K562 (cell line): Measurements from ENCODE around the gene PNKD. TPM values are rescaled to one million over a fixed set of nuclear protein-coding genes. Genes with fewer than 3 reads are reported as not detected.

Experiments
- ATAC-seq: fragments of 200-7000 bp; cut with Tn5 transposase; 3 replicates; pipeline ENCODE4 v1.9.1; 2020; ENCODE audit warnings: moderate library complexity
- BruUV-seq: library from RNA; stranded (reverse); fragments of 400-500 nt; replicated peaks from 2 replicates; lab custom pipeline; 2021; lab: Mats Ljungman, UMichigan
- CTCF ChIA-PET: fragments of 300-600 bp; formaldehyde crosslinking; extraction: SDS; loops from one replicate; lab custom pipeline; 2021; ENCODE audit warnings: low intra/inter-chr PET ratio; lab: Yijun Ruan, JAX
- POLR2A ChIA-PET: fragments of 300-600, 350-650 bp; sonication (Branson Sonifier 250); formaldehyde crosslinking; extraction: SDS; loops from one replicate; lab custom pipeline; 2021; ENCODE audit warnings: antibody characterized with exemption, inconsistent platforms; lab: Yijun Ruan, JAX
- DNase-seq, 4 experiments: peaks; one replicate each; pipeline versions ENCODE4 v3.0.0 to v3.0.0-alpha.2; 2011 to 2018; ENCODE audit warnings: low spot score in 3 of 4, mixed read lengths in 3 of 4; ENCODE audit errors: extremely low read depth in 1 of 4
- FAIRE-seq: peaks from 2 replicates; lab custom pipeline; 2011; peaks lifted over from hg19 to GRCh38; lab: Jason Lieb, UNC
- H2AFZ ChIP-seq: 2 replicates; pipeline ENCODE4 v1.6.0; 2011; ENCODE audit warnings: low read depth, low read length, control low read depth, inconsistent platforms
- H3K27ac ChIP-seq: fragments of 200-600 bp; 3 replicates; pipeline ENCODE4 v1.8.0; 2011; ENCODE audit warnings: low read depth, mild to moderate bottlenecking, control low read depth, inconsistent platforms, low read length, moderate library complexity, mixed read lengths; ENCODE audit errors: extremely low read depth
- H3K27me3 ChIP-seq, 2 experiments: fragments of 300-600 bp in 1 of 2; 2 replicates in 1 of 2; 3 replicates in 1 of 2; pipeline versions ENCODE4 v1.6.0 to v1.8.0; 2011; ENCODE audit warnings: inconsistent platforms in 2 of 2, low read length in 2 of 2, mild to moderate bottlenecking in 1 of 2, mixed read lengths in 1 of 2, moderate library complexity in 1 of 2; ENCODE audit not compliant: control insufficient read depth in 2 of 2, insufficient read depth in 2 of 2
- H3K36me3 ChIP-seq: fragments of 300-600 bp; 3 replicates; pipeline ENCODE4 v1.8.0; 2011; ENCODE audit warnings: mild to moderate bottlenecking, low read length, inconsistent platforms; ENCODE audit not compliant: control insufficient read depth, insufficient read depth
- H3K4me1 ChIP-seq, 2 experiments: fragments of 200-600 bp in 1 of 2; replicated peaks in 1 of 2; 2 replicates in 1 of 2; 3 replicates in 1 of 2; pipeline versions ENCODE4 v1.5.1 to v1.8.0; 2011; ENCODE audit warnings: inconsistent platforms in 2 of 2, low read length in 2 of 2, mild to moderate bottlenecking in 1 of 2, mixed read lengths in 1 of 2, moderate library complexity in 1 of 2; ENCODE audit not compliant: control insufficient read depth in 2 of 2, insufficient read depth in 2 of 2
- H3K4me2 ChIP-seq: 2 replicates; pipeline ENCODE4 v1.6.1; 2011; ENCODE audit warnings: low read length, control low read depth, inconsistent platforms, mixed read lengths; ENCODE audit not compliant: insufficient read depth
- H3K4me3 ChIP-seq: fragments of 200-600 bp; sonication (generic), shearing (Covaris generic); 2 replicates; pipeline ENCODE4 v1.5.1; 2016; ENCODE audit warnings: control low read depth, inconsistent platforms
- H3K79me2 ChIP-seq: fragments of 200-600 bp; 3 replicates; pipeline ENCODE4 v1.8.0; 2011; ENCODE audit warnings: low read length, inconsistent platforms; ENCODE audit not compliant: control insufficient read depth, insufficient read depth
- H3K9ac ChIP-seq, 2 experiments: 2 replicates each; pipeline versions ENCODE4 v1.6.0 to v1.6.1; 2011; ENCODE audit warnings: low read depth in 2 of 2, low read length in 2 of 2, control low read depth in 1 of 2, inconsistent platforms in 1 of 2, mild to moderate bottlenecking in 1 of 2, mixed read lengths in 1 of 2; ENCODE audit not compliant: insufficient read depth in 1 of 2
- H3K9me1 ChIP-seq: one replicate; pipeline ENCODE4 v1.6.0; 2011; ENCODE audit warnings: inconsistent platforms, mild to moderate bottlenecking, low read length, moderate library complexity; ENCODE audit not compliant: control insufficient read depth, insufficient read depth
- H3K9me3 ChIP-seq: replicated peaks from 2 replicates; pipeline ENCODE4 v1.5.1; 2011; ENCODE audit warnings: low read depth, low read length, inconsistent platforms; ENCODE audit not compliant: control insufficient read depth, insufficient read depth
- H4K20me1 ChIP-seq: replicated peaks from 2 replicates; pipeline ENCODE4 v1.6.1; 2011; ENCODE audit warnings: low read length, inconsistent platforms, mixed read lengths; ENCODE audit not compliant: control insufficient read depth, insufficient read depth
- CXXC5 ChIP-seq: fragments of 250-450 bp; sonication (Bioruptor Pico); IDR thresholded peaks from 2 replicates; pipeline ENCODE4 v1.8.0; 2022; ENCODE audit warnings: inconsistent platforms, mild to moderate bottlenecking, moderate library complexity
- JUN ChIP-seq, 2 experiments: sonication (generic) in 1 of 2; formaldehyde crosslinking in 1 of 2; IDR thresholded peaks; 2 replicates each; pipeline versions ENCODE4 v1.6.1 to v1.8.0; 2012 to 2022; ENCODE audit warnings: borderline replicate concordance in 2 of 2, mild to moderate bottlenecking in 2 of 2, improper control_type of control experiment in 1 of 2, low read depth in 1 of 2, low read length in 1 of 2, missing genetic modification reagents in 1 of 2
- KLF10 ChIP-seq: fragments of 250-450 bp; sonication (Bioruptor Pico); IDR thresholded peaks from 2 replicates; pipeline ENCODE4 v1.6.1; 2021; ENCODE audit warnings: matching md5 sums
- KLF16 ChIP-seq: IDR thresholded peaks from 2 replicates; pipeline ENCODE4 v1.6.1; 2016; ENCODE audit warnings: antibody characterized with exemption
- MCM2 ChIP-seq: fragments of 450-650 bp; IDR thresholded peaks from 2 replicates; pipeline ENCODE4 v1.6.1; 2017; ENCODE audit warnings: low read depth, mild to moderate bottlenecking
- ZBTB17 ChIP-seq: fragments of 450-650 bp; formaldehyde crosslinking; IDR thresholded peaks from 2 replicates; pipeline ENCODE4 v1.4.0; 2020; ENCODE audit warnings: mild to moderate bottlenecking
- ZNF431 ChIP-seq: sonication (generic); formaldehyde crosslinking; IDR thresholded peaks from 2 replicates; pipeline ENCODE4 v1.8.0; 2022; ENCODE audit warnings: mild to moderate bottlenecking, missing genetic modification reagents
- ZNF77 ChIP-seq: fragments of 250-450 bp; sonication (Bioruptor Pico); IDR thresholded peaks from 2 replicates; pipeline ENCODE4 v1.5.0; 2020
- ZZZ3 ChIP-seq: fragments of 450-650 bp; IDR thresholded peaks from 2 replicates; pipeline ENCODE4 v1.6.1; 2016; ENCODE audit warnings: antibody characterized with exemption, mild to moderate bottlenecking, moderate library complexity
- WGBS: fragments of 100-300 bp; shearing (Covaris generic); methylation state at CpG from one replicate; pipeline ENCODE4 v1.1.6; 2016; ENCODE audit warnings: low coverage, mixed read lengths; ENCODE audit not compliant: insufficient coverage; ENCODE audit errors: missing lambda C conversion rate; 5-methylcytosine and 5-hydroxymethylcytosine counted together
- in situ Hi-C: fragments of 300-500 bp; cut with MboI; formaldehyde crosslinking; loops from 4 replicates; pipeline ENCODE4 v1.15.0; 2018; ENCODE audit warnings: inconsistent platforms, mixed read lengths
- intact Hi-C: fragments of 100-400 bp; cut with micrococcal nuclease; formaldehyde crosslinking; loops from 2 replicates; pipeline ENCODE4 v1.14.2; 2022
- polyA plus RNA-seq, 8 experiments: library from polyadenylated mRNA; depleted of rRNA in 4 of 8; stranded (reverse) in 5 of 8; unstranded in 3 of 8; fragments of >200 nt; fragmentation: Nextera tagmentation in 2 of 8; fragmentation: Illumina TruSeq in 1 of 8; extraction: Ambion mirVana in 2 of 8; extraction: Trizol in 1 of 8; gene quantifications; 2 replicates each; pipeline versions ENCODE4 v1.2.1 to v1.2.3, GENCODE V29; 2011 to 2014; ENCODE audit warnings: inconsistent platforms in 1 of 8, missing spikeins in 1 of 8
- total RNA-seq, 7 experiments: library from RNA; depleted of rRNA in 6 of 7; stranded (reverse); fragments of >200 nt in 6 of 7; fragmentation: Illumina TruSeq in 2 of 7; extraction: Trizol in 2 of 7; gene quantifications; 2 replicates each; pipeline versions ENCODE4 v1.2.1 to v1.2.3, GENCODE V29; 2011 to 2021; ENCODE audit warnings: low replicate concordance in 1 of 7
- TF ChIP-seq, protein P1 (sequence below), 3 experiments: fragments of 200-800 bp in 1 of 3; fragments of 250-450 bp in 1 of 3; fragments of 450-650 bp in 1 of 3; sonication (Bioruptor Pico) in 1 of 3; sonication (Bioruptor generic) in 1 of 3; formaldehyde crosslinking in 1 of 3; IDR thresholded peaks; 2 replicates each; pipeline versions ENCODE4 v1.6.1 to v1.8.0; 2016 to 2022; ENCODE audit warnings: mild to moderate bottlenecking in 2 of 3, missing genetic modification characterization in 2 of 3, missing compliant biosample characterization in 1 of 3, moderate library complexity in 1 of 3
- TF ChIP-seq, protein P2 (sequence below): sonication (generic); formaldehyde crosslinking; IDR thresholded peaks from 2 replicates; pipeline ENCODE4 v1.8.0; 2023; ENCODE audit warnings: missing genetic modification reagents, mild to moderate bottlenecking, borderline replicate concordance

The PNKD gene
- total and polyA plus RNA-seq, 9 of the 15 experiments (the other 6 are each of a cell fraction or from before 2014, with no cell fraction given) = 26.0 to 105 (median 60.1) TPM

DNA sequence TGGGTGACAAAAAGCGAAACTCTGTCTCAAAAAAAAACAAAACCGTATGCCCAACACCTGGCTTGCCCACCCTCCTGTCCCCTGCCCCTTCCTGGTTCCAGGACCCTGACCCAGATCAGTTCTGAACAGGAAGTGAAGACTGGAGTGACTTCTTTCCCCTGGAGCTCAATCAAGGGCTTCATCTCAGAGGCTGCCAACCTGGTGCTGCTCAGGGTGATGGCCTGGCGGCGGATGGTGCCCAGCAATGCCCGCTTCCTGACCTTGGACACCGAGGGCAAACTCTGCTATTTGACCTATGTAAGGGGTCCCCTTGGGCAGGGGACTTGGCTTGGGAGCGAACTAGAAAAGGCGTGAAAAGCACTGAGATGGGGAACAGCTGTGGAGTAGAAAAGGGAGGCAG is 92.3 kb downstream of the PNKD start (continued):
- TF ChIP-seq JUN (IDR thresholded peaks at IDR 0.05; ENCODE audit: borderline replicate concordance, low read depth, low read length) (no peak), JUN (CRISPR knock-in tag; IDR thresholded peaks at IDR 0.05; ENCODE audit: borderline replicate concordance) (no peak), ZZZ3 (no peak), KLF16 (no peak), ZNF431 (CRISPR knock-in tag) (no peak)
- TF ChIP-seq, protein P1, sequence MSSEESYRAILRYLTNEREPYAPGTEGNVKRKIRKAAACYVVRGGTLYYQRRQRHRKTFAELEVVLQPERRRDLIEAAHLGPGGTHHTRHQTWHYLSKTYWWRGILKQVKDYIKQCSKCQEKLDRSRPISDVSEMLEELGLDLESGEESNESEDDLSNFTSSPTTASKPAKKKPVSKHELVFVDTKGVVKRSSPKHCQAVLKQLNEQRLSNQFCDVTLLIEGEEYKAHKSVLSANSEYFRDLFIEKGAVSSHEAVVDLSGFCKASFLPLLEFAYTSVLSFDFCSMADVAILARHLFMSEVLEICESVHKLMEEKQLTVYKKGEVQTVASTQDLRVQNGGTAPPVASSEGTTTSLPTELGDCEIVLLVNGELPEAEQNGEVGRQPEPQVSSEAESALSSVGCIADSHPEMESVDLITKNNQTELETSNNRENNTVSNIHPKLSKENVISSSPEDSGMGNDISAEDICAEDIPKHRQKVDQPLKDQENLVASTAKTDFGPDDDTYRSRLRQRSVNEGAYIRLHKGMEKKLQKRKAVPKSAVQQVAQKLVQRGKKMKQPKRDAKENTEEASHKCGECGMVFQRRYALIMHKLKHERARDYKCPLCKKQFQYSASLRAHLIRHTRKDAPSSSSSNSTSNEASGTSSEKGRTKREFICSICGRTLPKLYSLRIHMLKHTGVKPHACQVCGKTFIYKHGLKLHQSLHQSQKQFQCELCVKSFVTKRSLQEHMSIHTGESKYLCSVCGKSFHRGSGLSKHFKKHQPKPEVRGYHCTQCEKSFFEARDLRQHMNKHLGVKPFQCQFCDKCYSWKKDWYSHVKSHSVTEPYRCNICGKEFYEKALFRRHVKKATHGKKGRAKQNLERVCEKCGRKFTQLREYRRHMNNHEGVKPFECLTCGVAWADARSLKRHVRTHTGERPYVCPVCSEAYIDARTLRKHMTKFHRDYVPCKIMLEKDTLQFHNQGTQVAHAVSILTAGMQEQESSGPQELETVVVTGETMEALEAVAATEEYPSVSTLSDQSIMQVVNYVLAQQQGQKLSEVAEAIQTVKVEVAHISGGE (CRISPR knock-in tag; IDR thresholded peaks at IDR 0.05) = no peak

DNA sequence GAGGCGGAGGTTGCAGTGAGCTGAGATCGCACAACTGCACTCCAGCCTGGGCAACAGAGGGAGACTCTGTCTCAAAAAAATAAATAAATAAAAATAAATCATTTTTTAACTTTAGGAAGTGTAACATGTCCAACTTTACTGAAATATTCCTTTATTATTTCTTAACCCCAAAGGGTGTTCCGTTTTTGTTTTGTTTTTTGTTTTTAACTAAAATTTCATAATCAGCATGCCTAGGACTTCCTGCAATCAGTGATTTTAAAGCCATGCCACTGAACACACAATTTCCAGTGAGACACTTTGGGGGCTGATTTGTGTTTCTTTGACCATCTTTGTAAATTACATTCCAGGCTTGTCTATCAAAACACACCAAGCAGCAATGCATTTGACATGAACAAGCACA is 93.4 kb downstream of the PNKD start:
- FAIRE-seq = no peak
- CTCF ChIA-PET = no interaction called here
- 67% methylated on average over 3 of the region's 3 CpGs for WGBS
- no peak for TF ChIP-seq KLF10 (CRISPR knock-in tag)
- no peak for TF ChIP-seq ZNF77 (CRISPR knock-in tag)
- TF ChIP-seq, protein P2, sequence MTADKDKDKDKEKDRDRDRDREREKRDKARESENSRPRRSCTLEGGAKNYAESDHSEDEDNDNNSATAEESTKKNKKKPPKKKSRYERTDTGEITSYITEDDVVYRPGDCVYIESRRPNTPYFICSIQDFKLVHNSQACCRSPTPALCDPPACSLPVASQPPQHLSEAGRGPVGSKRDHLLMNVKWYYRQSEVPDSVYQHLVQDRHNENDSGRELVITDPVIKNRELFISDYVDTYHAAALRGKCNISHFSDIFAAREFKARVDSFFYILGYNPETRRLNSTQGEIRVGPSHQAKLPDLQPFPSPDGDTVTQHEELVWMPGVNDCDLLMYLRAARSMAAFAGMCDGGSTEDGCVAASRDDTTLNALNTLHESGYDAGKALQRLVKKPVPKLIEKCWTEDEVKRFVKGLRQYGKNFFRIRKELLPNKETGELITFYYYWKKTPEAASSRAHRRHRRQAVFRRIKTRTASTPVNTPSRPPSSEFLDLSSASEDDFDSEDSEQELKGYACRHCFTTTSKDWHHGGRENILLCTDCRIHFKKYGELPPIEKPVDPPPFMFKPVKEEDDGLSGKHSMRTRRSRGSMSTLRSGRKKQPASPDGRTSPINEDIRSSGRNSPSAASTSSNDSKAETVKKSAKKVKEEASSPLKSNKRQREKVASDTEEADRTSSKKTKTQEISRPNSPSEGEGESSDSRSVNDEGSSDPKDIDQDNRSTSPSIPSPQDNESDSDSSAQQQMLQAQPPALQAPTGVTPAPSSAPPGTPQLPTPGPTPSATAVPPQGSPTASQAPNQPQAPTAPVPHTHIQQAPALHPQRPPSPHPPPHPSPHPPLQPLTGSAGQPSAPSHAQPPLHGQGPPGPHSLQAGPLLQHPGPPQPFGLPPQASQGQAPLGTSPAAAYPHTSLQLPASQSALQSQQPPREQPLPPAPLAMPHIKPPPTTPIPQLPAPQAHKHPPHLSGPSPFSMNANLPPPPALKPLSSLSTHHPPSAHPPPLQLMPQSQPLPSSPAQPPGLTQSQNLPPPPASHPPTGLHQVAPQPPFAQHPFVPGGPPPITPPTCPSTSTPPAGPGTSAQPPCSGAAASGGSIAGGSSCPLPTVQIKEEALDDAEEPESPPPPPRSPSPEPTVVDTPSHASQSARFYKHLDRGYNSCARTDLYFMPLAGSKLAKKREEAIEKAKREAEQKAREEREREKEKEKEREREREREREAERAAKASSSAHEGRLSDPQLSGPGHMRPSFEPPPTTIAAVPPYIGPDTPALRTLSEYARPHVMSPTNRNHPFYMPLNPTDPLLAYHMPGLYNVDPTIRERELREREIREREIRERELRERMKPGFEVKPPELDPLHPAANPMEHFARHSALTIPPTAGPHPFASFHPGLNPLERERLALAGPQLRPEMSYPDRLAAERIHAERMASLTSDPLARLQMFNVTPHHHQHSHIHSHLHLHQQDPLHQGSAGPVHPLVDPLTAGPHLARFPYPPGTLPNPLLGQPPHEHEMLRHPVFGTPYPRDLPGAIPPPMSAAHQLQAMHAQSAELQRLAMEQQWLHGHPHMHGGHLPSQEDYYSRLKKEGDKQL (CRISPR knock-in tag) = no peak
- TF ChIP-seq MCM2 = no peak
- no peak for TF ChIP-seq ZBTB17 (CRISPR knock-in tag)
- no peak for TF ChIP-seq CXXC5 (CRISPR knock-in tag)

More for the DNA sequence above, 93.4 kb downstream of the PNKD start:
- Histone ChIP-seq H3K27ac (no peak overlapping the region), H3K9ac (no peak overlapping the region), H3K4me1 (peaks cover 21 to 50% of the 10 kb centered on the region in 2 experiments; a peak in 4 of 5 replicates), H3K9me1 (no peaks in the 10 kb centered on the region), H3K36me3 (no peaks in the 10 kb centered on the region), H3K4me3 (no peak overlapping the region), H3K4me2 (no peak overlapping the region), H2AFZ (no peak overlapping the region), H3K9me3 (no peaks in the 10 kb centered on the region), H4K20me1 (no peaks in the 10 kb centered on the region), H3K27me3 (no peaks in the 10 kb centered on the region), H3K79me2 (peaks cover 6% of the 10 kb centered on the region; the same call in 2 of the 3 replicates)
- ATAC-seq (no peak), DNase-seq (no peak)
- in situ Hi-C loops (no loop called here), intact Hi-C loops (no loop called here)
- POLR2A ChIA-PET = interaction anchor here (0.6 kb wide), 1 partner anchor 146 kb away, joined by 3 read pairs; no protein-coding TSS in a partner anchor
- BruUV-seq = no TSS peak
